HG03135 (cell line): ENCODE measurements around the gene RER1.

Source experiments
- ATAC-seq: cut with Tn5 transposase; IDR thresholded peaks from one replicate; pipeline ENCODE4 v1.9.1; 2021; ENCODE audit warnings: mild to moderate bottlenecking, moderate library complexity; ENCODE audit not compliant: unreplicated experiment

Gene RER1

GRCh38 chr1:2388004-2388913 is 3.4 kb upstream of the RER1 start:
- no peak for ATAC-seq

GRCh38 chr1:2389644-2390043 is 2.0 kb upstream of the RER1 start:
- ATAC-seq, result no peak

GRCh38 chr1:2391931-2392509 is 379 bp downstream of the RER1 start:
- ATAC-seq, result no peak

GRCh38 chr1:2392686-2393085 is 1.0 kb downstream of the RER1 start:
- no peak for ATAC-seq

GRCh38 chr1:2393471-2393877 is 1.8 kb downstream of the RER1 start:
- no peak for ATAC-seq

DNA sequence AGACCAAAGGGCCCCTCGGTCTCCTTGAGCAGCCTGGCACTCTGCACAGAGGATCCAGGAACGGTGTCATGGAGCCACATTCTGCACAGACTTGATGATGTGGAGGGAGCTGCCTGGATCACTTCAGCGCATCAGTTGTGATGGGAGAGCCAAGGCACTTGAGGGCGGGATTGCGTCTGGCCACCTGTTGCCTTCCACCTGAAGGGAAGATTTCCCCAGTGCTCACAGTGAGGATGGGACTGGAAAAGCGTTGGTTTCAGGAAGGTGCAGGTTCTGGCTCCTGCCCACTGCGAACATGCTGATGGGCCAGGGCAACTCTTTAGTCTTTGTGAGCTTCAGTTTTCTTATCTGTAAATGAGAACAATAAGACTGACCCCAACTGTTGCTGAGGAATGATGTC is 2.6 kb downstream of the RER1 start:
- ATAC-seq, result no peak

- ATAC-seq, result no peak
Measured at GRCh38 chr1:2394761-2395160, 3.1 kb downstream of the RER1 start.

DNA sequence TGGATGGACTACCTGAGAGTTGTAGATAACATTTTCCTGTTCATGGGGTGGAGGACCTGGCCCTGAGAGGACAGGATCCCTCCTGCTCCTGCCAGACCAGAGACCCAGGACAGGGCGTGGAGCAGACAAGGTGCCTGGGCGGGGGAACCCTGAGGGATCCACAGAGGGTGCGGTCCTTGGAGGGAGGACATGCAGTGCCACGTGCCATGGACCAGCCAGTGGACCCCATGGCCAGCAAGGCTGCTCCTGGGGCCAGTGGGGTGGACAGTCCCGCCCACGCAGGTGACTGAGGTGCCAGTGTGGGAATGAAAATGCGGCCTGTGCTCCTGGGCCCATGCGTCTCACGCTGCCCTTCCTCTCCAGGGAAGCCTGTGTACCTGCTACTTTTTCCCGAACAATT is 3.6 kb downstream of the RER1 start:
- no peak for ATAC-seq

GRCh38 chr1:2396059-2396458 is 4.4 kb downstream of the RER1 start:
- no peak for ATAC-seq

DNA sequence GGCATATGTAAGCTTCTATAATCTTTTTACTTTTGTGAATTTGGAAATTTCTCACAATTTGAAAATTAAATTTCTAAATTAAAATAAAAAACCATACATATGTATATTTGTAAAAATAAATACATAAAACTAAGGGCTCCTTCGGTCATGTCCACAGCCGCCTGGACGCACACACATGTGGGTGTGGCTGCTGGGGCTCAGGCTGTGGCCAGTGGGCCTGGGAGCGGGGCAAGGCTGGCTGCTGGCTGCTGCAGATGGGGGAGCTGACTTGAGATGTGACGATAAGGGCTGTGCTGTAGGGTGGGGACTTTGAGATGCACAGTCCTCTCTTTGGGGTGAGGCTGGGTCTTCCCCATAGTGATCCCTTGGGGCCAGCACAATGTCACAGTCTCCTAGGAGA is 4.8 kb downstream of the RER1 start:
- ATAC-seq, result no peak

- ATAC-seq, result no peak
Measured at GRCh38 chr1:2397007-2397679, 5.5 kb downstream of the RER1 start.

DNA sequence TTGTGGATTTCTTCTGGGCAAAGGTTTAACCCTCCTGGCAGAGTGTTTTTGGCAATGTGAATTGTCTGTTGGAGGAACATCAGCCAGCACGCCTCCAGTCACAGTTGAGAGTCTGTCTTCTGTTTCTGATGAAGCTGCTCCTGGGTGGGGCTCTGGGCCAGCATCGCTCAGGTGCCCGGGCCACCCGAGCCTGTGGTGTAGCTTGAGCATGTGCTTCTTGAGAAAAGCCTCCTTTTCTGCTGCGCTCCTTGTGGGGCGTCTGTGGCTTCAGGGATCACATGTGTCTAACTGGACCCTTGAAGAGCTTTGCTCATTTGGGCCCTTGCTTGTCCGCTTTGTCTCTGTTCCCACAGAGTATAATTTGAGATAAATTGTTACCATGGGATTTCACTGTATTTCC is 7.2 kb downstream of the RER1 start:
- no peak for ATAC-seq

GRCh38 chr1:2399890-2400575 is 8.4 kb downstream of the RER1 start:
- ATAC-seq, result no peak

GRCh38 chr1:2400576-2400909 is 8.9 kb downstream of the RER1 start:
- no peak for ATAC-seq

- no peak for ATAC-seq
Measured at GRCh38 chr1:2400950-2401649, 9.5 kb downstream of the RER1 start.

DNA sequence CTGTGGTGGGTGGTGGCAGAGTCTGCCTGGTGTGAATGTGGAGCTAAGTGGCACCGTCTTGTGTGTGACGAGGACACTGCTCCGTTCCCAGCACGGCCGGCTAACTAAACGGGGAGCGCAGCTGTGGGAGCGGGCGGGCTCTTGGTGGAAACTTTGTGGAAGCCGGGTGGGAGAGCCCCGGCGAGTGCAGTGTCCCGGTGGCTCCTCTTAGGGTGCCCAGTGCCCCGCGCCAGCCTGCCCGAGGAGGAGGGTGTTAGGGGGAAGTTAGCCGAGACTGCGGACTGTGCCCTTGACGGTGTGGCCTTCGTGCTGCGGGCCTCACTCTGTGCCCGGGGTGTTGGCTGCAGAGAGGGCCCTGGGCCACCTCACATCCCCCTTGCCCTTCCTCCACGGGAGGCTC is 10.8 kb downstream of the RER1 start:
- ATAC-seq, result no peak

GRCh38 chr1:2403273-2403672 is 11.6 kb downstream of the RER1 start:
- ATAC-seq, result no peak

GRCh38 chr1:2404142-2404889 is 12.7 kb downstream of the RER1 start:
- ATAC-seq, result no peak

- no peak for ATAC-seq
Measured at GRCh38 chr1:2404890-2405511, 13.4 kb downstream of the RER1 start.
